ENCODE data around the gene CBR1.
"Not testable (repeated sequence)": the region's sequence is repeated elsewhere in the genome, so short reads cannot be mapped to it uniquely, and the experiment has no call there.

Gene CBR1

GRCh38 chr21:36052860-36053714 lies 16.7 kb upstream of the CBR1 start:
- DNase-seq, result no peak

DNA sequence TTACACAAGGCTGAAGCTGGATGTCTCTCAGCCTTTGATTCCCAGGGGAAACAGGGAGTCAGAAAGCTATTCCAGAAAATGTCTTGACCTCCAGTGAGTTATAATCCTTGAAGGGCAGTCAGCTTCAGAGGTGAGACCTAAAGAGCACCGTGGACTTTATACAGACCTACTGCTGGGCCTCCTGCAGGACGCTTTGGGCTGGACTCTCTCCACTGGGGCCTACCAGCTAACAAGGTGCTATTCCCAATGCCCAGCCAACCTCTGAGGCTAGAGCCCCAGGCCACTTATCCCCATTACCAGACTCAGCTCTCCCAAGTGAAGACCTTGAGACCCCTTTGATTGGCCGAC lies 16.1 kb upstream of the CBR1 start:
- no peak for DNase-seq

GRCh38 chr21:36055551-36055950 lies 14.3 kb upstream of the CBR1 start:
- no peak for DNase-seq

GRCh38 chr21:36059823-36060158 lies 10.0 kb upstream of the CBR1 start:
- no peak for DNase-seq

GRCh38 chr21:36060159-36060921 lies 9.5 kb upstream of the CBR1 start, which contains the start of gene SETD4:
SETD4 (minus strand) TSS chr21:36060526; CDS start chr21:36058888, 1,638 bp downstream.
- peak; percentile 67 for DNase-seq

- no peak for DNase-seq
Measured at GRCh38 chr21:36061445-36061844, 8.4 kb upstream of the CBR1 start.

- no peak for DNase-seq
Measured at GRCh38 chr21:36063375-36064084, 6.3 kb upstream of the CBR1 start.

- DNase-seq, result no peak
Measured at GRCh38 chr21:36064085-36064460, 5.8 kb upstream of the CBR1 start.

DNA sequence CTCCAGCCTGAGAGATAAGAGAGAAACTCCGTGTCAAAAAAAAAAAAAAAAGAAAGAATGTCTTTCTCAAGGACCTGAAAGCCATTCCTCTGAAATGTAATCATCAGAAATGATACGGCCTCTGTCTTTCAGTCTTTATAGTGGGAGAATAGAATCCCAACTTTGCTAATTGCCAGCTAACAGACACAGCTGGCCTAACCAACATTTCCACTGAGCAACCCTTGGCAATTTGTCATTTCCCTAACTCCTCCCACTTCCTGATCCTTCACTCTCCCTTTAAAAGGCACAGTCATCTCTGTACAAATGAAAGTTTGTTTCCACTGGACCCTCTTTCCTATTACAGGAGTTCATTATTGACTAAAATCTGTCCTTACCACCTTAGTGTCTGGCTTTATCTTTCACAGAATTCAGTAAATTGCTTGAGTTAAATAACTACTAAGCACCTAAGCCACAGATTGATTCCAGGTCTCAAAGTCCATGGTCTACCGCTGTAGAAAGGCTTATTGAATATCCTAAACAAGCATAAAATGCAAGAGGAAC lies 4.3 kb upstream of the CBR1 start:
- no peak for DNase-seq

- DNase-seq, result no peak
Measured at GRCh38 chr21:36068748-36069398, 951 bp upstream of the CBR1 start.

GRCh38 chr21:36070999-36071398 lies 1.2 kb downstream of the CBR1 start:
- DNase-seq, result no peak

DNA sequence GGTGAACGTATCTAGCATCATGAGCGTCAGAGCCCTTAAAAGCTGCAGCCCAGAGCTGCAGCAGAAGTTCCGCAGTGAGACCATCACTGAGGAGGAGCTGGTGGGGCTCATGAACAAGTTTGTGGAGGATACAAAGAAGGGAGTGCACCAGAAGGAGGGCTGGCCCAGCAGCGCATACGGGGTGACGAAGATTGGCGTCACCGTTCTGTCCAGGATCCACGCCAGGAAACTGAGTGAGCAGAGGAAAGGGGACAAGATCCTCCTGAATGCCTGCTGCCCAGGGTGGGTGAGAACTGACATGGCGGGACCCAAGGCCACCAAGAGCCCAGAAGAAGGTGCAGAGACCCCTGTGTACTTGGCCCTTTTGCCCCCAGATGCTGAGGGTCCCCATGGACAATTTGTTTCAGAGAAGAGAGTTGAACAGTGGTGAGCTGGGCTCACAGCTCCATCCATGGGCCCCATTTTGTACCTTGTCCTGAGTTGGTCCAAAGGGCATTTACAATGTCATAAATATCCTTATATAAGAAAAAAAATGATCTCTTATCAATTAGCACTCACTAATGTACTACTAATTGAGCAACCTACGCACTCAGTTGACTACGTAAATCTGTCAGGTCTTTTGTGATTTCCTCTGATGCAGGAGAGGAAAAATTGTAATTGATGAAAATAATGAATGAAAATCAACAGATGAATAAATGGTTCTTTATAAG lies 2.8 kb downstream of the CBR1 start:
- no peak for DNase-seq

GRCh38 chr21:36073181-36073580 lies 3.4 kb downstream of the CBR1 start:
- DNase-seq, result no peak

- not testable (repeated sequence) for DNase-seq
Measured at GRCh38 chr21:36073911-36074310, 4.1 kb downstream of the CBR1 start.

GRCh38 chr21:36075171-36075570 lies 5.3 kb downstream of the CBR1 start:
- no peak for DNase-seq

- DNase-seq, result no peak
Measured at GRCh38 chr21:36075953-36076352, 6.1 kb downstream of the CBR1 start.

GRCh38 chr21:36076878-36077655 lies 7.2 kb downstream of the CBR1 start:
- DNase-seq, result no peak

- DNase-seq, result no peak
Measured at GRCh38 chr21:36077758-36078157, 7.9 kb downstream of the CBR1 start.

DNA sequence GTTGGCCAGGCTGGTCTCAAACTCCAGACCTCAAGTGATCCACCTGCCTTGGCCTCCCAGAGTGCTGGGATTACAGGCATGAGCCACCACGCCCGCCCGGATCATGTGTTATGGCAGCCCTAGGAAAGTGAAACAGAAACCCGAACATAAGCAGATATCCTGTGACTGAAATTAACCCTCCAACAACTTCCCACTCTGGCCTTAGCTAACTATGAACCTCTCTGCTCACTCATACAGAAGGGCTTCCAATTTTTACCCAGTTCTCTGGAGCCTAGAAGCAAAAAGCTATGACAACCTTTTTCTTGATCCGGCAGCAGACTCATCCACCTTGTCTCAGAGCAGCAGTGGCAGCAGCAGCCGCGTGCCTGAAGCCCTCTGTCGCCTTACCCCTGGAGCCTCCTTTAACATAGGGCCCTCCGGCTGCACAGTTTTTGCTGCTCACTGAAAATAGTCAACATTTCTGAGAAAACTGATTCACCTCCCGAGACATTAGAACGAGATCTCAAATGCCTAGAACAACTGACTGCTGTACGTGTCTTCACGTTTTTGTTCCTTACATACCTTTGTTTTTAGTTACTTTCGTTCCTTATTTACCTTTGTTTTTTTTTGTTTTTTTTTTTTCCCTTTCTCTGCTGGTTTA lies 9.3 kb downstream of the CBR1 start:
- no peak for DNase-seq

DNA sequence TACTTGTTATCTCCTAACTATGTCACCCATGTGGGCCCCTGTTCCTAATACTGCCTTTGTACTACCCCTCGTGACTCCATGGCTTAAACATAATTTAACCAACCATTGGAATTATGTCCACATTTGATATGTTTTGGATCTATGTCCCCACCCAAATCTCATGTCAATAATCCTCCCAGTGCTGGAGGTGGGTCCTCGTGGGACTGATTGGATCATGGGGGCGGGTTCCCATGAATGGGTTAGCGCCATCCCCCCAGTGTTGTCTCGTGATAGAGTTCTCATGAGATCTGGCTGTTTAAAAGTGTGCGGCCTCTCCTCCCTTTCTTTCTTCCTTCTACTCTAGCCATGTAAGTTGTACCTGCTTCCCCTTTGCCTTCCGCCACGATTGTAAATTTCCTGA lies 9.8 kb downstream of the CBR1 start:
- DNase-seq, result no peak

DNA sequence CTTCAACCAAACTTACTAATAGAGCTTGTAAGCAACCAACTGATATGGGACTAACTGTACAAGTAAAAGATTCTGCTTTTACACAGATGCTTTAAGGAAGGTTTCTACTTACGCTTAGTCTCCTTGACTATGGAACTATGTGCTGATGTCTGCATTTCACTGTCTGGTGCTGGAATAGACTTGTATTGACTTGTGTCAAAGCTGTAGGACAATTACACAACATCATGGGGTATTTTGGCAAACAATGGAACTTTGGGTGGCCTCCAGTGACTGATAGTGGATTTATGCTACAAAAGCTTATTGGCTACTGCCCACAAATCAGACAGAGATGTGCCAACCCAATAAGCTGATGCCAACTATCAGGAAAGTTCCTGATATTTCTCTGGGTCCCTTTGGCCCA lies 10.6 kb downstream of the CBR1 start:
- DNase-seq, result no peak

Data from NCI-H187 treated with DMSO at 0.1 percent for 48 hours (cell line).